A549 (cell line): Measurements from ENCODE around the gene SLX9. TPM values are rescaled to one million over a fixed set of nuclear protein-coding genes. Genes with fewer than 3 reads are reported as not detected.

Experiments used
- ATAC-seq, 2 experiments: fragments of 200-7000 bp in 1 of 2; fragments of >200 bp in 1 of 2; cut with Nextera tagmentation in 1 of 2; cut with Tn5 transposase in 1 of 2; 3 replicates each; pipeline versions ENCODE4 v1.8.0 to v1.9.1; 2018 to 2020; ENCODE audit warnings: mild to moderate bottlenecking in 1 of 2, moderate library complexity in 1 of 2
- CTCF ChIA-PET: fragments of 300-600 bp; sonication (Branson Sonifier 250); formaldehyde crosslinking; extraction: SDS; loops from one replicate; lab custom pipeline; 2021; ENCODE audit warnings: antibody characterized with exemption, inconsistent platforms; lab: Yijun Ruan, JAX
- POLR2A ChIA-PET: fragments of 350-600 bp; formaldehyde crosslinking; extraction: SDS; loops from one replicate; lab custom pipeline; 2021; ENCODE audit warnings: antibody characterized with exemption, inconsistent platforms; lab: Yijun Ruan, JAX
- DNase-seq, 2 experiments: peaks; one replicate each; pipeline versions ENCODE4 v3.0.0 to v3.0.0-alpha.2; 2011 to 2016; ENCODE audit warnings: low read depth in 1 of 2, low spot score in 1 of 2
- FAIRE-seq: peaks from 2 replicates; lab custom pipeline; 2011; peaks lifted over from hg19 to GRCh38; lab: Jason Lieb, UNC
- H3K27ac ChIP-seq, 2 experiments: fragments of >200 bp; sonication (Bioruptor Twin); formaldehyde crosslinking; 3 replicates each; pipeline ENCODE4 v1.5.1; 2016 to 2017
- H3K4me1 ChIP-seq: fragments of >200 bp; sonication (Bioruptor Twin); formaldehyde crosslinking; 3 replicates; pipeline ENCODE4 v1.6.1; 2016
- H3K4me2 ChIP-seq: fragments of >200 bp; sonication (Bioruptor Twin); formaldehyde crosslinking; 3 replicates; pipeline ENCODE4 v1.6.1; 2016
- H3K4me3 ChIP-seq: fragments of >200 bp; sonication (Bioruptor Twin); formaldehyde crosslinking; 3 replicates; pipeline ENCODE4 v1.5.1; 2016
- H3K9me3 ChIP-seq: fragments of >200 bp; sonication (Bioruptor Twin); formaldehyde crosslinking; 3 replicates; pipeline ENCODE4 v1.6.1; 2016
- BCL3 ChIP-seq: fragments of >200 bp; sonication (Bioruptor Twin); formaldehyde crosslinking; IDR thresholded peaks from 3 replicates; pipeline ENCODE4 v1.6.1; 2016
- BHLHE40 ChIP-seq: IDR thresholded peaks from 2 replicates; pipeline ENCODE4 v1.6.1; 2012; ENCODE audit warnings: low read depth, low read length, inconsistent platforms
- EHF ChIP-seq: fragments of 250-450 bp; sonication (Bioruptor Pico); IDR thresholded peaks from 2 replicates; pipeline ENCODE4 v1.5.0; 2020; ENCODE audit warnings: mild to moderate bottlenecking
- ELK1 ChIP-seq: fragments of 150-350 bp; IDR thresholded peaks from 2 replicates; pipeline ENCODE4 v1.6.1; 2014; ENCODE audit warnings: low read depth, mild to moderate bottlenecking, low read length
- HES2 ChIP-seq: fragments of >200 bp; sonication (Bioruptor Twin); formaldehyde crosslinking; IDR thresholded peaks from 2 replicates; pipeline ENCODE4 v1.6.1; 2016
- HMGXB4 ChIP-seq: fragments of 250-450 bp; sonication (Bioruptor Pico); IDR thresholded peaks from 2 replicates; pipeline ENCODE4 v1.5.0; 2021; ENCODE audit warnings: mild to moderate bottlenecking, moderate library complexity, borderline replicate concordance
- HOXB13 ChIP-seq: fragments of 250-450 bp; sonication (Bioruptor Pico); IDR thresholded peaks from 2 replicates; pipeline ENCODE4 v1.5.0; 2020; ENCODE audit warnings: low read depth, mild to moderate bottlenecking, moderate library complexity
- JUN ChIP-seq, 2 experiments: fragments of >200 bp; sonication (Bioruptor Twin); formaldehyde crosslinking; IDR thresholded peaks; 2 replicates in 1 of 2; 3 replicates in 1 of 2; pipeline ENCODE4 v1.6.1; 2016 to 2017
- KDM1A ChIP-seq: fragments of 200-600 bp; sonication (generic); IDR thresholded peaks from 2 replicates; pipeline ENCODE4 v1.6.1; 2016; ENCODE audit warnings: low read depth, mild to moderate bottlenecking
- KDM5A ChIP-seq: fragments of 200-600 bp; sonication (generic); IDR thresholded peaks from 2 replicates; pipeline ENCODE4 v1.6.1; 2016; ENCODE audit warnings: antibody characterized with exemption, mild to moderate bottlenecking
- NFE2L2 ChIP-seq: fragments of 150-350 bp; conservative IDR thresholded peaks from 2 replicates; pipeline ENCODE4 v1.6.1; 2014; ENCODE audit warnings: low read length
- NPAS2 ChIP-seq: fragments of 250-450 bp; sonication (Bioruptor Pico); IDR thresholded peaks from 2 replicates; pipeline ENCODE4 v1.8.0; 2022; ENCODE audit warnings: mild to moderate bottlenecking, moderate library complexity, borderline replicate concordance
- PBX3 ChIP-seq: IDR thresholded peaks from 2 replicates; pipeline ENCODE4 v1.6.1; 2012
- RNF2 ChIP-seq: fragments of 200-600 bp; sonication (generic); IDR thresholded peaks from 2 replicates; pipeline ENCODE4 v1.6.1; 2016; ENCODE audit warnings: low read depth, mild to moderate bottlenecking, antibody characterized with exemption, moderate library complexity, borderline replicate concordance
- ZNF302 ChIP-seq: fragments of 250-450 bp; sonication (Bioruptor Pico); IDR thresholded peaks from 2 replicates; pipeline ENCODE4 v1.9.0; 2021; ENCODE audit warnings: inconsistent platforms, mild to moderate bottlenecking, moderate library complexity
- WGBS: methylation state at CpG from one replicate; pipeline ENCODE4 v1.1.6; 2017; ENCODE audit errors: missing lambda C conversion rate; 5-methylcytosine and 5-hydroxymethylcytosine counted together
- polyA plus RNA-seq, 4 experiments: library from polyadenylated mRNA; depleted of rRNA in 3 of 4; stranded (reverse); fragments of >200 nt; fragmentation: RNase III in 1 of 4; extraction: RNeasy Plus Mini Kit Qiagen cat#74134 plus additional on column Dnase treatment in 1 of 4; gene quantifications; 2 replicates in 3 of 4; 3 replicates in 1 of 4; pipeline ENCODE4 v1.2.3, GENCODE V29; 2011 to 2017

Gene SLX9
- polyA plus RNA-seq, 2 of the 4 experiments (the other 2 are of a cell fraction): 26.9 to 40.6 TPM

GRCh38 chr21:44988607-44989536 lies 49.0 kb downstream of the SLX9 start:
- Histone ChIP-seq H3K4me2 (no peak overlapping the region), H3K4me3 (no peak overlapping the region), H3K27ac (no peak overlapping the region), H3K9me3 (no peaks in the 10 kb centered on the region), H3K4me1 (no peaks in the 10 kb centered on the region)
- FAIRE-seq (no peak), ATAC-seq (no peak), DNase-seq (no peak)
- ChIA-PET CTCF (interaction anchor here (1.1 kb wide), 1 partner anchor 18 kb away, joined by 5 read pairs; no protein-coding TSS in a partner anchor), POLR2A (no interaction called here)
- TF ChIP-seq RNF2 (no peak), BCL3 (no peak), HOXB13 (CRISPR knock-in tag) (no peak), ELK1 (no peak), JUN (IDR thresholded peaks at IDR 0.05) (no peak), NPAS2 (no peak)
- 71% methylated on average over 9 of the region's 20 CpGs for WGBS

- DNase-seq (no peak), ATAC-seq (no peak)
- POLR2A ChIA-PET: no interaction called here
These were observed 49.7 kb downstream of the SLX9 start for GRCh38 chr21:44989537-44989886.

More at GRCh38 chr21:44989537-44989886, 49.7 kb downstream of the SLX9 start:
- no peak for TF ChIP-seq KDM5A
- no peak for TF ChIP-seq PBX3
- TF ChIP-seq HES2: no peak
- TF ChIP-seq NFE2L2: no peak
- no peak for TF ChIP-seq EHF
- no peak for TF ChIP-seq ZNF302 (CRISPR knock-in tag)
- no peak for TF ChIP-seq HMGXB4 (CRISPR knock-in tag)
- no peak for TF ChIP-seq KDM1A
- no peak for TF ChIP-seq BCL3
- no peak for TF ChIP-seq BHLHE40
- FAIRE-seq: no peak
- 82% methylated on average over 6 of the region's 8 CpGs for WGBS
- Histone ChIP-seq H3K4me1 (no peaks in the 10 kb centered on the region), H3K4me2 (no peak overlapping the region), H3K4me3 (no peak overlapping the region), H3K9me3 (no peaks in the 10 kb centered on the region), H3K27ac (no peak overlapping the region)
- CTCF ChIA-PET: interaction anchor here (1.1 kb wide), 1 partner anchor 19 kb away, joined by 5 read pairs; no protein-coding TSS in a partner anchor
